Hepatocyte (in vitro differentiated cells): ENCODE results near the gene CTBP1. TPM values are rescaled to one million over a fixed set of nuclear protein-coding genes. Genes with fewer than 3 reads are reported as not detected.

Experiments used
- DNase-seq: peaks from one replicate; pipeline ENCODE4 v3.0.0-alpha.2; 2016; ENCODE audit warnings: low spot score
- H2AFZ ChIP-seq: fragments of 200-600 bp; sonication (generic); 2 replicates; pipeline ENCODE4 v1.6.0; 2016; ENCODE audit warnings: antibody characterized with exemption, mild to moderate bottlenecking
- H3K27ac ChIP-seq: fragments of 200-600 bp; sonication (generic); 2 replicates; pipeline ENCODE4 v1.5.1; 2016; ENCODE audit warnings: mild to moderate bottlenecking
- H3K27me3 ChIP-seq: fragments of 200-600 bp; sonication (generic); 2 replicates; pipeline ENCODE4 v1.6.1; 2016
- H3K36me3 ChIP-seq: fragments of 200-600 bp; sonication (generic); replicated peaks from 2 replicates; pipeline ENCODE4 v1.5.1; 2016; ENCODE audit warnings: low read depth; ENCODE audit not compliant: insufficient read depth
- H3K4me1 ChIP-seq: fragments of 200-600 bp; sonication (generic); 2 replicates; pipeline ENCODE4 v1.5.1; 2016; ENCODE audit warnings: mild to moderate bottlenecking, moderate library complexity; ENCODE audit not compliant: insufficient read depth
- H3K4me2 ChIP-seq: fragments of 200-600 bp; sonication (generic); 2 replicates; pipeline ENCODE4 v1.6.0; 2016
- H3K4me3 ChIP-seq: fragments of 200-600 bp; sonication (generic); 2 replicates; pipeline ENCODE4 v1.5.1; 2016; ENCODE audit warnings: mild to moderate bottlenecking
- H3K79me2 ChIP-seq: fragments of 200-600 bp; sonication (generic); 2 replicates; pipeline ENCODE4 v1.6.0; 2017; ENCODE audit warnings: mild to moderate bottlenecking
- H3K9me2 ChIP-seq: fragments of 200-600 bp; sonication (generic); replicated peaks from 2 replicates; pipeline ENCODE4 v1.6.0; 2017; ENCODE audit warnings: mild to moderate bottlenecking; ENCODE audit not compliant: insufficient read depth
- H3K9me3 ChIP-seq: fragments of 200-600 bp; sonication (generic); 2 replicates; pipeline ENCODE4 v1.5.1; 2016; ENCODE audit warnings: low read depth, mild to moderate bottlenecking
- H4K20me1 ChIP-seq: fragments of 200-600 bp; sonication (generic); 2 replicates; pipeline ENCODE4 v1.6.0; 2016; ENCODE audit warnings: mild to moderate bottlenecking; ENCODE audit not compliant: insufficient read depth, poor library complexity, severe bottlenecking
- EZH2 ChIP-seq: fragments of 200-600 bp; sonication (generic); IDR thresholded peaks from 2 replicates; pipeline ENCODE4 v1.6.1; 2016; ENCODE audit warnings: antibody characterized with exemption, mild to moderate bottlenecking, borderline replicate concordance
- EZH2phosphoT487 ChIP-seq: fragments of 200-600 bp; sonication (generic); IDR thresholded peaks from one replicate; pipeline ENCODE4 v1.6.1; 2018; ENCODE audit warnings: antibody characterized with exemption, mild to moderate bottlenecking, low read depth, moderate library complexity; ENCODE audit not compliant: unreplicated experiment, severe bottlenecking
- WGBS: methylation state at CpG from one replicate; pipeline ENCODE4 v1.1.6; 2016; ENCODE audit warnings: low lambda C conversion rate; ENCODE audit errors: missing lambda C conversion rate; 5-methylcytosine and 5-hydroxymethylcytosine counted together
- polyA plus RNA-seq: library from polyadenylated mRNA; unstranded; fragments of >200 nt; fragmentation: Nextera tagmentation; extraction: Ambion mirVana; gene quantifications from 2 replicates; pipeline ENCODE4 v1.2.1, GENCODE V29; 2016
- total RNA-seq: library from RNA; depleted of rRNA; stranded (reverse); fragments of >200 nt; gene quantifications from 2 replicates; pipeline ENCODE4 v1.2.3, GENCODE V29; 2014
- TF ChIP-seq, protein P1 (sequence below): fragments of 200-600 bp; sonication (generic); IDR thresholded peaks from 2 replicates; pipeline ENCODE4 v1.5.1; 2016; ENCODE audit warnings: antibody characterized with exemption, mild to moderate bottlenecking; ENCODE audit not compliant: poor library complexity

The CTBP1 gene
- total and polyA plus RNA-seq, 2 experiments from 2014 or later = 169 to 179 TPM

GRCh38 chr4:1247864-1248244 is 1.1 kb downstream of the CTBP1 start:
- H3K27me3 ChIP-seq = no peaks in the 10 kb centered on the region
- H2AFZ ChIP-seq = no peak overlapping the region

GRCh38 chr4:1246901-1247863 is 1.7 kb downstream of the CTBP1 start:
- no peaks in the 10 kb centered on the region for H3K36me3 ChIP-seq
- peaks cover 26% of the 10 kb centered on the region for H3K4me1 ChIP-seq
- H3K9me3 ChIP-seq = no peaks in the 10 kb centered on the region
- H3K27me3 ChIP-seq = no peaks in the 10 kb centered on the region
- peak; percentile 55 for DNase-seq
- peaks cover 59% of the 10 kb centered on the region for H4K20me1 ChIP-seq
- H3K27ac ChIP-seq = peak overlapping the region; percentile 100
- WGBS = 30% methylated on average over 43 of the region's 48 CpGs
- H3K9me2 ChIP-seq = no peaks in the 10 kb centered on the region
- TF ChIP-seq EZH2phosphoT487 (no peak), EZH2 (no peak)
- TF ChIP-seq, protein P1, sequence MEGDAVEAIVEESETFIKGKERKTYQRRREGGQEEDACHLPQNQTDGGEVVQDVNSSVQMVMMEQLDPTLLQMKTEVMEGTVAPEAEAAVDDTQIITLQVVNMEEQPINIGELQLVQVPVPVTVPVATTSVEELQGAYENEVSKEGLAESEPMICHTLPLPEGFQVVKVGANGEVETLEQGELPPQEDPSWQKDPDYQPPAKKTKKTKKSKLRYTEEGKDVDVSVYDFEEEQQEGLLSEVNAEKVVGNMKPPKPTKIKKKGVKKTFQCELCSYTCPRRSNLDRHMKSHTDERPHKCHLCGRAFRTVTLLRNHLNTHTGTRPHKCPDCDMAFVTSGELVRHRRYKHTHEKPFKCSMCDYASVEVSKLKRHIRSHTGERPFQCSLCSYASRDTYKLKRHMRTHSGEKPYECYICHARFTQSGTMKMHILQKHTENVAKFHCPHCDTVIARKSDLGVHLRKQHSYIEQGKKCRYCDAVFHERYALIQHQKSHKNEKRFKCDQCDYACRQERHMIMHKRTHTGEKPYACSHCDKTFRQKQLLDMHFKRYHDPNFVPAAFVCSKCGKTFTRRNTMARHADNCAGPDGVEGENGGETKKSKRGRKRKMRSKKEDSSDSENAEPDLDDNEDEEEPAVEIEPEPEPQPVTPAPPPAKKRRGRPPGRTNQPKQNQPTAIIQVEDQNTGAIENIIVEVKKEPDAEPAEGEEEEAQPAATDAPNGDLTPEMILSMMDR = no peak
- no peak overlapping the region for H2AFZ ChIP-seq
- peaks cover 72% of the 10 kb centered on the region for H3K79me2 ChIP-seq
- H3K4me2 ChIP-seq = peak overlapping the region; percentile 100
- H3K4me3 ChIP-seq = peak overlapping the region; percentile 98

More at GRCh38 chr4:1247864-1248244, 1.1 kb downstream of the CTBP1 start:
- 2% methylated on average over 40 of the region's 40 CpGs for WGBS
- peaks cover 25% of the 10 kb centered on the region for H3K4me1 ChIP-seq
- H3K9me3 ChIP-seq = no peaks in the 10 kb centered on the region
- peaks cover 66% of the 10 kb centered on the region for H3K79me2 ChIP-seq
- peak overlapping the region; percentile 100 for H3K4me2 ChIP-seq
- peak overlapping the region; percentile 100 for H3K27ac ChIP-seq
- no peak for TF ChIP-seq EZH2phosphoT487
- TF ChIP-seq, protein P1 = no peak
- TF ChIP-seq EZH2 = no peak
- DNase-seq = no peak
- peaks cover 52% of the 10 kb centered on the region for H4K20me1 ChIP-seq
- H3K4me3 ChIP-seq = peak overlapping the region; percentile 98
- H3K36me3 ChIP-seq = no peaks in the 10 kb centered on the region
- H3K9me2 ChIP-seq = no peaks in the 10 kb centered on the region

DNA sequence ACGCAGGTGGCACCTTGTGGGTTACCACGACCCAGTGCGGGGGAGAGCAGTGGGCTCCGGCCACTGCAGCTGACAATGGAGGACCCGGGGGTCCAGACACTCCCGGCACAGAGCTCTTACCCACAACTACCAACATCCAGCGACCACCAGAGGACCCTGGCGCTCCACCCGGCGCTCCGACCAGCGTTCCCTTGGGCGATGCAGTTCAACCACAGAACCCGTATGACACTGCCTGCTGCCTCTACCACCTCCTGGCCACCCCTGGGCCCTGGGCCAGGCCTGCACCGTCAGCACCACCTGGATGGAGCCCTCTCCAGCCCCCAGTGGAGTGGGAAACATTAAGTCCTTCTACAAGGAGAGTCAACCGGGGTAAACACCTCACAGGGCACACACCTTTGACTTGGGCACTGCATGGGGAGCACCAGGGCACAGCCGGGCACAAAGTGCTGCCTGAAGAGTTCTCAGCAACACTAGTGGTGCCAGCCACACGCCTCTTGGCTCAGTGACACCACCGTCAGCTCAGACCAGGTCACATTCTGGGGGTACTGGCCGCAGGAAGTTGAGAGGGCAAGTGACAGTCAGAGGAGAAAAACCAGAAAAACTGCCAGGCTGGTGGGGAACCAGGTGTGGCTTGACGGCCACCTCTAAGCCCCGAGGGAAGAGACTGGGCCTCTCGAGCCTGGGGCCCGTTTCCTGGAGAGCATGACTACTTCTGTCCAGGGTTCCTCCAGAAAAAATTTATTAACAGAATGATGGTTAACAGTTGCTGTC is 2.6 kb downstream of the CTBP1 start:
- WGBS = 74% methylated on average over 24 of the region's 24 CpGs
- Histone ChIP-seq H3K79me2 (peaks cover 81% of the 10 kb centered on the region), H4K20me1 (peaks cover 68% of the 10 kb centered on the region), H3K9me2 (no peaks in the 10 kb centered on the region), H2AFZ (no peak overlapping the region), H3K4me3 (no peak overlapping the region), H3K4me2 (peak overlapping the region; percentile 100), H3K9me3 (no peaks in the 10 kb centered on the region), H3K27me3 (no peaks in the 10 kb centered on the region), H3K27ac (peak overlapping the region; percentile 100), H3K4me1 (peaks cover 34% of the 10 kb centered on the region), H3K36me3 (no peaks in the 10 kb centered on the region)
- TF ChIP-seq, protein P1 = no peak
- no peak for TF ChIP-seq EZH2phosphoT487
- no peak for TF ChIP-seq EZH2
- peak; percentile 55 for DNase-seq
